Astrocyte of the cerebellum (primary cell): ENCODE results near the gene SLC24A4.

Experiments used
- DNase-seq: peaks from one replicate; pipeline ENCODE4 v3.0.0-alpha.2; 2011; ENCODE audit warnings: low read depth
- H3K4me3 ChIP-seq: 2 replicates; pipeline ENCODE4 v1.5.1; 2011; ENCODE audit warnings: mild to moderate bottlenecking, low read depth, low read length, moderate library complexity
- in situ Hi-C: cut with HindIII; loops from 2 replicates; pipeline ENCODE4 v1.10.0; 2017; ENCODE audit warnings: low sequenced_read_pairs
- TF ChIP-seq, protein P1 (sequence below): IDR thresholded peaks from 2 replicates; pipeline ENCODE4 v1.5.1; 2012; ENCODE audit warnings: low read length, low read depth, moderate library complexity, mild to moderate bottlenecking; ENCODE audit errors: missing control alignments

Gene SLC24A4

DNA sequence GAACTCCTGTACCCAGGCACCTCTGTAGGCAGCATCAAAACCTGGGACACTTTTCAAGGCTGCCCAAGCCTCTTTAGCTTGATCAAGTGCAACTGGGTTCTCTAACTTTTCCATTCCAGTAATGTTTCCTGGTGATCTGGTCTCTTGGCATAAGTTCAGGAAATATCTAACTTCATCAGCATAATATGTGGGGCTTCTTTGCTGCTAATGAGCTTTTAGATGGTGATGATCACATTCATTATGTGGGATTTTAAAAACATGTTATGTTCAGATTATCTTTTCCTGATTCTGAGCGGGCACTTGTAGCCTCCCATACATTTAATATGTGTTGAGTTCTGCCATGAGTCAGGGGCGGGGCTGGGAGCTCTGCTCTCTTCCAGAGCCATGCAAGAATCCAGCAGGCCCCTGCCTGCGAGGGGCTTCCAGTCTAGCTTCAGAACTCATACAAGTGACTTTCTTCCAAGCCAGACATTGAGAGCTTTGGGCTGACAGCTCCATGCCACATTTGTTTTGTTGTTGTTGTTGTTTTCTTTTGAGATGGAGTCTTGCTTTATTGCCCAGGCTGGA is 151.1 kb downstream of the SLC24A4 start:
- TF ChIP-seq, protein P1, sequence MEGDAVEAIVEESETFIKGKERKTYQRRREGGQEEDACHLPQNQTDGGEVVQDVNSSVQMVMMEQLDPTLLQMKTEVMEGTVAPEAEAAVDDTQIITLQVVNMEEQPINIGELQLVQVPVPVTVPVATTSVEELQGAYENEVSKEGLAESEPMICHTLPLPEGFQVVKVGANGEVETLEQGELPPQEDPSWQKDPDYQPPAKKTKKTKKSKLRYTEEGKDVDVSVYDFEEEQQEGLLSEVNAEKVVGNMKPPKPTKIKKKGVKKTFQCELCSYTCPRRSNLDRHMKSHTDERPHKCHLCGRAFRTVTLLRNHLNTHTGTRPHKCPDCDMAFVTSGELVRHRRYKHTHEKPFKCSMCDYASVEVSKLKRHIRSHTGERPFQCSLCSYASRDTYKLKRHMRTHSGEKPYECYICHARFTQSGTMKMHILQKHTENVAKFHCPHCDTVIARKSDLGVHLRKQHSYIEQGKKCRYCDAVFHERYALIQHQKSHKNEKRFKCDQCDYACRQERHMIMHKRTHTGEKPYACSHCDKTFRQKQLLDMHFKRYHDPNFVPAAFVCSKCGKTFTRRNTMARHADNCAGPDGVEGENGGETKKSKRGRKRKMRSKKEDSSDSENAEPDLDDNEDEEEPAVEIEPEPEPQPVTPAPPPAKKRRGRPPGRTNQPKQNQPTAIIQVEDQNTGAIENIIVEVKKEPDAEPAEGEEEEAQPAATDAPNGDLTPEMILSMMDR = no peak
- no peak overlapping the region for H3K4me3 ChIP-seq
- DNase-seq = no peak
- in situ Hi-C loops = no loop called here

DNA sequence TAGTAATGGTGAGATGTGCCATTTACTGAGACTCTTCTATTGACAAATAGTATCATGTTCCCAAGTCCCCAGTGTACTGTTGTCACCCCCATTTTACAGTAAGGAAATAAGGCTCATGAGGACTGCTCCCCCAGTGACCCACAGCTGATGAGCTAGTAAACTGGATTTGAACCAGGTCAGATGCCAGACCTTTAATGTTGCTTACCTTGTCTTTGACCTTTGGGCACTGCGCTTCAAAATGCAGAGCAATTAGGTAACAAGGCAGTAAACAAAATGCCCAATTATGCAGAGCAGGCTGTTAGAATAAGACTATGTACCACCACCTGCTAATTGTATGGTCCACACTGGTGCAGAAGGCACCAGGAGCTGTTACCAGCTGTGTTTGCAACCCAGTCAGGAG is 152.1 kb downstream of the SLC24A4 start:
- TF ChIP-seq, protein P1 = no peak
- in situ Hi-C loops = no loop called here
- H3K4me3 ChIP-seq = no peak overlapping the region
- DNase-seq = no peak

DNA sequence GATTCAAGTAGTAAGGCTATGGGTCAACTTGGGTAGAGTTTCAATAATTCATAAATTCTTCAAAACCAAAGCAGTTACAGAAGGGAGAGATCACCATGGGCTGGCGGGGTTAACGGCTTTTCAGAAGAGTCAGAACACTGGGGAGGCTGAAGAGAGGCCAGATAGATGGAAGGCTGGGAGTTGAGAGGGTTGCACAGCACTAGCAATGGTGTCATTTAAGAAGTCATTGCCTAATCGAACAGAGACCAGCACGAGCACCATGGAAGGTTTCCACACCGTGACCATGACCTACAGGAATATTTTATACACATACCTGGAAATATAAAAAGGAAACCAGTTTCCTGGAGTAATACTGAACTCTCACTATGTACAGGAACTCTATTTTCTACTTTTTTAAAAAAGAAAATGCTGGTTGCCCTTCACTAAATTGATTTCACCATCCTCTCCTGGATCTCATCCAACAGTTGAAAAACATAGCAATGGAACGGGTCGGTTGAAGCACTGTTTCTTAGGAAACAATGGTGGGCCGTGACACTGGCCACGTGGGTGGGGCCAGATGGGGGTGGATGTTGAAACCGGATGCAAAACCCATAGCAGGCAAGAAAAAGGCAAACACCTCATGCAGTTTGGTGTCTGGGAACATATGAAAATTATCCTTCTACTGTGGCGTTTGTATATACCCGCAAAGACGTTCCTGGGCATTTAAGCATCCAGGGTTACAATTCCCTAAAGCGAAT is 152.7 kb downstream of the SLC24A4 start:
- DNase-seq = no peak
- in situ Hi-C loops = no loop called here
- no peak overlapping the region for H3K4me3 ChIP-seq
- TF ChIP-seq, protein P1 = no peak

DNA sequence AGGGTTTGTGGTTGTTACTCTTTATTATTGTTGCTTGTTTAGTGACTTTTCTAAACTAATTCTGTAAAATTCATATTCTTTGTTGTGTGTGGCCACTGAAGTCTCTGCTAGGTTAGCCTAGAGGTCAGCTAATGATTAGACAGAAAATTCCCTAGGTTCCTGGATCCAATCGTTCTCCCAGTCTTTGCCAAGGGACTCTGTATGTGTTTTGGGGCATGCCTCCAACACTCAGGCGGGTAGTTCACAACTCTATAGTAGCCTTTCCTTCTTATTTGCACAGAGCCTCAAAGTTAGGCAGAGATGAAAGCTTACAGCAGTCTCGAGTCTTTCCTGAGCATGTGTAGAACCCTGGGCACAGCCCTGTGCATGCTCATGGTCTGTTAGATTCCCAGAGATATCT is 157.9 kb downstream of the SLC24A4 start:
- DNase-seq = no peak

DNA sequence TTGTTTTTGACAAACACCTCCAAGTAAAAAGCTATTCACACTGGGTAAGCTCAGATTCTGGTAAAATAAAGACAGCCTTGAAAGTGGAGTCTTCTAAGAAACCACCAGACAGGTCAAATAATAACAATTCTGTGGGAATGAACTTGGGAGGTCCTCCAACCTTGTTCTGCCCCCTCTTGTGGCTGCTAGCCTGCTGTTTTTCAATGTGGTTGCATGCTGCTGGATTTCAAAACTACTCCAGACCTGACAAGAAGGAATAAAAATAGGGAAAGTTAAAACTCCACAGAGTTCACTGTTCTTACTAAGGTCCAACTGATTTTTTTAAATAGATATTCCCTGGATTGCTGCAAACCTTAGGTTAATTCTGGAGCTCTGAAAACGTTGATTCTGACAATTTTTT is 158.4 kb downstream of the SLC24A4 start:
- in situ Hi-C loops = no loop called here
- TF ChIP-seq, protein P1 = peak; percentile 39
- peak; percentile 88 for DNase-seq
- no peak overlapping the region for H3K4me3 ChIP-seq

More for the DNA sequence above, 157.9 kb downstream of the SLC24A4 start:
- TF ChIP-seq, protein P1 = no peak
- in situ Hi-C loops = no loop called here
- H3K4me3 ChIP-seq = no peak overlapping the region

DNA sequence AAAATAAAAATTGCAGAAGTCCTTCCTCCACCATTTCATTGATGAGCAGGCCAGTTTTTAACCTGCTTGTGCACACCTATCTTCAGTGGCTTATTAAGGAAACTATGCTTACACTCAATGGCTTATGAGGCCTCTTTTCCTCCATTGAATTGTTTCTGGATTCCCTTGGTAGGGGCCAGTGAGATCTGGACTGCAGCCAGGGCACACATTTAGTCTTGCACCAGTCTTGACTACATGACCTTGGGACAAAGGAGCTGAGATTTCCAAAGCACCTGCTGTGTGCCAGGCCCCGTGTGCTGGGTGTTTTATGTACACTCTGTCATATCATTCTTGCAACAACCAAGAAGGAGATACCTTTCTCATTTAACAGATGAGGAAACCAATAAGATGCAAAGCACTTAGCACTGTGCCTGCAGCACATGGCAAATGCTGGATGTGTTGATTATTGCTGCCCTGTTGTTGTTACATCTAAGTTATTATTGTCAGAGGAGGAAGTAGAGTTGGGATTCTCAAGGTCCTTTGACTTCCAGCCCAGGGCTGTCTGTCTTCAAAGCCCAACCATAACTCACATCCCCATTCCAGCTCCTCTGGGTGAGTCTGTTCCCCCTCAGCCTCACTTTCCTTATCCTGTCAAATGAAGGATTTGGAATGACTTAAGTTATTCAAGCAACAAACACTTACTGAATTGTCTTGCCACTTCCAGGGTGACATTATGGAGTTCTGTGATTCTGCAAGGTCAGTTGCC is 159.0 kb downstream of the SLC24A4 start:
- in situ Hi-C loops = no loop called here
- TF ChIP-seq, protein P1 = no peak
- H3K4me3 ChIP-seq = no peak overlapping the region
- DNase-seq = no peak
